GM12801 (cell line): Measurements from ENCODE around the gene CHD3.

Experiments
- TF ChIP-seq, protein P1 (sequence below): IDR thresholded peaks from one replicate; pipeline ENCODE4 v1.5.1; 2011; ENCODE audit warnings: control low read depth; ENCODE audit not compliant: insufficient read length; ENCODE audit errors: extremely low read depth

CHD3 gene

DNA sequence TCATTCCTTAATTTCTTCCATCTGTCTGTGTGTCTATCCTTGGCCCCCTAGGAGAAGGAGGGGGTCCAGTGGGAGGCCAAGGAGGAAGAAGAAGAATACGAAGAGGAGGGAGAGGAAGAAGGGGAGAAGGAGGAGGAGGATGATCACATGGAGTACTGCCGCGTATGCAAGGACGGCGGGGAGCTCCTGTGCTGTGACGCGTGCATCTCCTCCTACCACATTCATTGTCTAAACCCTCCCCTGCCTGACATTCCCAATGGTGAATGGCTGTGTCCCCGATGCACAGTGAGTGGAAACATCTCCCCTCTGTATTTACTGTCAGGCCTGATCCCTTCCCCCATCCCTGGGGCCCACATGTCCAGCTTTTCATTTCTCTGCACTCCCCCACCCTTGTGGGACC, 6.3 kb downstream of the CHD3 start:
- TF ChIP-seq, protein P1, sequence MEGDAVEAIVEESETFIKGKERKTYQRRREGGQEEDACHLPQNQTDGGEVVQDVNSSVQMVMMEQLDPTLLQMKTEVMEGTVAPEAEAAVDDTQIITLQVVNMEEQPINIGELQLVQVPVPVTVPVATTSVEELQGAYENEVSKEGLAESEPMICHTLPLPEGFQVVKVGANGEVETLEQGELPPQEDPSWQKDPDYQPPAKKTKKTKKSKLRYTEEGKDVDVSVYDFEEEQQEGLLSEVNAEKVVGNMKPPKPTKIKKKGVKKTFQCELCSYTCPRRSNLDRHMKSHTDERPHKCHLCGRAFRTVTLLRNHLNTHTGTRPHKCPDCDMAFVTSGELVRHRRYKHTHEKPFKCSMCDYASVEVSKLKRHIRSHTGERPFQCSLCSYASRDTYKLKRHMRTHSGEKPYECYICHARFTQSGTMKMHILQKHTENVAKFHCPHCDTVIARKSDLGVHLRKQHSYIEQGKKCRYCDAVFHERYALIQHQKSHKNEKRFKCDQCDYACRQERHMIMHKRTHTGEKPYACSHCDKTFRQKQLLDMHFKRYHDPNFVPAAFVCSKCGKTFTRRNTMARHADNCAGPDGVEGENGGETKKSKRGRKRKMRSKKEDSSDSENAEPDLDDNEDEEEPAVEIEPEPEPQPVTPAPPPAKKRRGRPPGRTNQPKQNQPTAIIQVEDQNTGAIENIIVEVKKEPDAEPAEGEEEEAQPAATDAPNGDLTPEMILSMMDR, result no peak

DNA sequence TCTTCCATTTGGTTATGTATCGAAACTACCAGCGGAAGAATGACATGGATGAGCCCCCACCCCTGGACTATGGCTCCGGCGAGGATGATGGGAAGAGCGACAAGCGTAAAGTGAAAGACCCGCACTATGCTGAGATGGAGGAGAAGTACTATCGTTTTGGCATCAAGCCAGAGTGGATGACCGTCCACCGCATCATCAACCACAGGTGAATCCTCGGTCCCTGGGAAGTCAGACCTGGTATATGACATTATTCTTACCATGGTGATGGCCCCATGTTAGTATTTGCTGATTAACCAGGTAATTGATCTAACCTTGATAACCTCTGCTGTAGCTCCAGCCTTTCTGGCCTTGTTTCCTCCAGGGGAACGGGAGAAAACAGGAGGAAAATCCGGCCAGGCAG, 8.5 kb downstream of the CHD3 start:
- TF ChIP-seq, protein P1, result no peak

DNA sequence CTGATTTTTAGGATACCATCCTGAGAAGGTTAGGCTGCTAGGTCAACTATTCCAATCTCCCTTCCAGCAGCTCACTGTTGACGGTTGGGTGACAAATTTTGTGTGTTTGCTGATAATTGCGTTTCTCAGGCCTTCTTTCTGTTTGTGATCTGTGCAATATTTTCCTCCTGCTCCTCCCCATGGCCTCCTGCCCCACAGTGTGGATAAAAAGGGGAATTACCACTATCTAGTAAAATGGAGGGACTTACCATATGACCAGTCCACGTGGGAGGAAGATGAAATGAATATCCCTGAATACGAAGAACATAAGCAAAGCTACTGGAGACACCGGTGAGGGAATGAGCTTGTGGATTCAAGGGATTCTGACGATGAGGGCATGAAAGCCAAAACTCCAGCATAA, 9.2 kb downstream of the CHD3 start:
- TF ChIP-seq, protein P1, result no peak

- TF ChIP-seq, protein P1, result no peak
These were observed 14.8 kb downstream of the CHD3 start for GRCh38 chr17:7903154-7904103.

GRCh38 chr17:7909089-7909488, 20.5 kb downstream of the CHD3 start:
- TF ChIP-seq, protein P1, result no peak

DNA sequence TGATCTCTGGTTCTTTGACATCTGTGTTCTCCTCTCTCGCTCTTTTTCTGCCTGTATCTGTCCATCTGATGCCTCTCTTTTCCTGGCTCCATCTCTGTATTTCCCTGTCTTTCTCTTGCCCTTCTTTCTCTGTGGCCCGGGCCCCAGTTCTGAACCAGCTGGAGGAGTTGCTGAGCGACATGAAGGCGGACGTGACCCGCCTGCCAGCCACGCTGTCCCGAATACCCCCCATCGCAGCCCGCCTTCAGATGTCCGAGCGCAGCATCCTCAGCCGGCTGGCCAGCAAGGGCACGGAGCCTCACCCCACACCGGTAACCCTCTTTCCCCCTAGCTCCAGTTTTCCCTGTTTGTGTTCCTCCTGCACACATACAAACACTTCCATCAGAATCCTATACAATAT, 21.7 kb downstream of the CHD3 start:
- TF ChIP-seq, protein P1, result no peak

DNA sequence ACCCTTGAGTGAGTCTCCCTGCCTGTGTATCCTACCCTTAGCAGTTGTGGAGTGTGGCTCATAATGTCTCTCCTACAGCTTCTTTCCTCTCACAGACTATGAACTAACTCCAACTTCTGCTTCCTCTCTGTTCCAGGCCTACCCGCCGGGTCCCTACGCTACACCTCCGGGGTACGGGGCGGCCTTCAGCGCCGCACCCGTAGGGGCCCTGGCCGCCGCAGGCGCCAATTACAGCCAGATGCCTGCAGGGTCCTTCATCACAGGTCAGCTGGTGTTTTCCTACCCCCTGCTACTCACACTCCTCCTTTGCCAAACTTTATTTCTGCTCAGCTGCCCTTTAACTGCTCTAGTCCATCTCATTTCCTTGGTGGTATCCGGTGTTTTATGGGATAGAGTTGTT, 22.1 kb downstream of the CHD3 start:
- TF ChIP-seq, protein P1, result no peak
